ENCODE measurements around the gene BEST2.

DNA sequence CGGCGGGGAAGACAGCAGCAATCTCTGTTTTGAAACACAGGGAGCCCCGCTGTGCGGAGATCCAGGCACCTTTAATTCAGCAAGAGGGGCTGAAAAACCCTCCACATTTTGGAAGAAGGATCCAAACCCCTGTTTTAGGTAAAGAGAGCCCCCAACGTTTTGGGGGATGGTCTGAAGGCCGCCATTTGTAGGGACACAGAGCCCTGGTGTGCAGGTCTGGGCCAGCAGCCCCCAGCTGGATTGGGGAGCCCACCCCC, 27.2 kb downstream of the BEST2 start:
- TF ChIP-seq, protein P1, sequence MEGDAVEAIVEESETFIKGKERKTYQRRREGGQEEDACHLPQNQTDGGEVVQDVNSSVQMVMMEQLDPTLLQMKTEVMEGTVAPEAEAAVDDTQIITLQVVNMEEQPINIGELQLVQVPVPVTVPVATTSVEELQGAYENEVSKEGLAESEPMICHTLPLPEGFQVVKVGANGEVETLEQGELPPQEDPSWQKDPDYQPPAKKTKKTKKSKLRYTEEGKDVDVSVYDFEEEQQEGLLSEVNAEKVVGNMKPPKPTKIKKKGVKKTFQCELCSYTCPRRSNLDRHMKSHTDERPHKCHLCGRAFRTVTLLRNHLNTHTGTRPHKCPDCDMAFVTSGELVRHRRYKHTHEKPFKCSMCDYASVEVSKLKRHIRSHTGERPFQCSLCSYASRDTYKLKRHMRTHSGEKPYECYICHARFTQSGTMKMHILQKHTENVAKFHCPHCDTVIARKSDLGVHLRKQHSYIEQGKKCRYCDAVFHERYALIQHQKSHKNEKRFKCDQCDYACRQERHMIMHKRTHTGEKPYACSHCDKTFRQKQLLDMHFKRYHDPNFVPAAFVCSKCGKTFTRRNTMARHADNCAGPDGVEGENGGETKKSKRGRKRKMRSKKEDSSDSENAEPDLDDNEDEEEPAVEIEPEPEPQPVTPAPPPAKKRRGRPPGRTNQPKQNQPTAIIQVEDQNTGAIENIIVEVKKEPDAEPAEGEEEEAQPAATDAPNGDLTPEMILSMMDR (IDR thresholded peaks at IDR 0.05), result no peak
- peak in 1 of 2 donors; percentile 6 for TF ChIP-seq POLR2A (IDR thresholded peaks at IDR 0.05)
